Skeletal muscle satellite cell (primary cell): ENCODE results near the gene DIO3.
A peak's percentile ranks its signal among the peaks of the same experiment; 100 is the strongest.

Source experiments
- H3K27me3 ChIP-seq: 2 replicates; pipeline ENCODE4 v1.7.0; 2013; ENCODE audit warnings: low read length; ENCODE audit not compliant: control insufficient read depth, insufficient read depth
- H3K36me3 ChIP-seq: 2 replicates; pipeline ENCODE4 v1.7.0; 2013; ENCODE audit warnings: mild to moderate bottlenecking, control low read depth, low read length; ENCODE audit not compliant: insufficient read depth
- H3K4me1 ChIP-seq: 2 replicates; pipeline ENCODE4 v1.7.0; 2013; ENCODE audit warnings: low read length; ENCODE audit not compliant: control insufficient read depth, insufficient read depth
- H3K4me2 ChIP-seq: 2 replicates; pipeline ENCODE4 v1.7.0; 2013; ENCODE audit warnings: mild to moderate bottlenecking, low read length
- H3K4me3 ChIP-seq: 2 replicates; pipeline ENCODE4 v1.7.0; 2013; ENCODE audit warnings: low read length
- H3K9ac ChIP-seq: 2 replicates; pipeline ENCODE4 v1.7.0; 2013; ENCODE audit warnings: mild to moderate bottlenecking, low read depth, low read length, moderate library complexity
- H3K9me3 ChIP-seq: replicated peaks from 2 replicates; pipeline ENCODE4 v1.7.0; 2013; ENCODE audit warnings: mild to moderate bottlenecking, control low read depth, low read length

DIO3 gene

GRCh38 chr14:101578489-101578888 is 17.2 kb downstream of the DIO3 start:
- Histone ChIP-seq H3K4me1 (no peaks in the 10 kb centered on the region), H3K27me3 (peaks cover 4% of the 10 kb centered on the region), H3K4me2 (no peak overlapping the region), H3K36me3 (no peaks in the 10 kb centered on the region), H3K9me3 (no peaks in the 10 kb centered on the region), H3K9ac (no peak overlapping the region), H3K4me3 (no peak overlapping the region)

GRCh38 chr14:101579372-101580080 is 18.2 kb downstream of the DIO3 start:
- Histone ChIP-seq H3K4me1 (no peaks in the 10 kb centered on the region), H3K4me2 (no peak overlapping the region), H3K27me3 (peaks cover 4% of the 10 kb centered on the region)

GRCh38 chr14:101581806-101582205 is 20.5 kb downstream of the DIO3 start:
- H3K36me3 ChIP-seq: no peaks in the 10 kb centered on the region
- no peak overlapping the region for H3K9ac ChIP-seq
- H3K27me3 ChIP-seq: peaks cover 4% of the 10 kb centered on the region
- no peaks in the 10 kb centered on the region for H3K9me3 ChIP-seq
- no peak overlapping the region for H3K4me2 ChIP-seq
- no peak overlapping the region for H3K4me3 ChIP-seq
- no peaks in the 10 kb centered on the region for H3K4me1 ChIP-seq

More at GRCh38 chr14:101579372-101580080, 18.2 kb downstream of the DIO3 start:
- Histone ChIP-seq H3K4me3 (no peak overlapping the region), H3K9ac (no peak overlapping the region), H3K36me3 (no peaks in the 10 kb centered on the region), H3K9me3 (no peaks in the 10 kb centered on the region)

- no peak overlapping the region for H3K9ac ChIP-seq
- H3K27me3 ChIP-seq: no peaks in the 10 kb centered on the region
- no peak overlapping the region for H3K4me2 ChIP-seq
- H3K4me3 ChIP-seq: no peak overlapping the region
- no peaks in the 10 kb centered on the region for H3K4me1 ChIP-seq
- H3K36me3 ChIP-seq: no peaks in the 10 kb centered on the region
- H3K9me3 ChIP-seq: no peaks in the 10 kb centered on the region
These were observed 21.0 kb downstream of the DIO3 start for GRCh38 chr14:101582294-101582693.

GRCh38 chr14:101583006-101583714 is 21.9 kb downstream of the DIO3 start:
- H3K9ac ChIP-seq: no peak overlapping the region
- no peaks in the 10 kb centered on the region for H3K4me1 ChIP-seq
- H3K36me3 ChIP-seq: no peaks in the 10 kb centered on the region
- no peak overlapping the region for H3K4me2 ChIP-seq
- H3K27me3 ChIP-seq: no peaks in the 10 kb centered on the region
- no peak overlapping the region for H3K4me3 ChIP-seq
- no peaks in the 10 kb centered on the region for H3K9me3 ChIP-seq

- H3K9me3 ChIP-seq: no peaks in the 10 kb centered on the region
- no peak overlapping the region for H3K4me2 ChIP-seq
- no peaks in the 10 kb centered on the region for H3K36me3 ChIP-seq
- no peak overlapping the region for H3K4me3 ChIP-seq
- no peak overlapping the region for H3K9ac ChIP-seq
- no peaks in the 10 kb centered on the region for H3K4me1 ChIP-seq
- H3K27me3 ChIP-seq: no peaks in the 10 kb centered on the region
These were observed 22.4 kb downstream of the DIO3 start for GRCh38 chr14:101583715-101584054.

- peak overlapping the region; percentile 47 for H3K4me2 ChIP-seq
- H3K4me1 ChIP-seq: no peaks in the 10 kb centered on the region
- H3K27me3 ChIP-seq: no peaks in the 10 kb centered on the region
- H3K9me3 ChIP-seq: no peaks in the 10 kb centered on the region
- H3K9ac ChIP-seq: no peak overlapping the region
- no peak overlapping the region for H3K4me3 ChIP-seq
- H3K36me3 ChIP-seq: no peaks in the 10 kb centered on the region
These were observed 23.0 kb downstream of the DIO3 start for GRCh38 chr14:101584055-101584859.

GRCh38 chr14:101585211-101585610 is 23.9 kb downstream of the DIO3 start:
- H3K4me3 ChIP-seq: no peak overlapping the region
- no peak overlapping the region for H3K4me2 ChIP-seq
- H3K9ac ChIP-seq: no peak overlapping the region
- no peaks in the 10 kb centered on the region for H3K27me3 ChIP-seq
- no peaks in the 10 kb centered on the region for H3K4me1 ChIP-seq
- H3K9me3 ChIP-seq: no peaks in the 10 kb centered on the region
- H3K36me3 ChIP-seq: no peaks in the 10 kb centered on the region

GRCh38 chr14:101586531-101587430 is 25.5 kb downstream of the DIO3 start:
- Histone ChIP-seq H3K9ac (no peak overlapping the region), H3K27me3 (no peaks in the 10 kb centered on the region), H3K9me3 (no peaks in the 10 kb centered on the region), H3K36me3 (no peaks in the 10 kb centered on the region), H3K4me3 (no peak overlapping the region), H3K4me2 (no peak overlapping the region), H3K4me1 (no peaks in the 10 kb centered on the region)

- no peak overlapping the region for H3K4me2 ChIP-seq
- H3K9ac ChIP-seq: no peak overlapping the region
- no peaks in the 10 kb centered on the region for H3K9me3 ChIP-seq
- H3K4me3 ChIP-seq: no peak overlapping the region
- no peaks in the 10 kb centered on the region for H3K27me3 ChIP-seq
- no peaks in the 10 kb centered on the region for H3K4me1 ChIP-seq
- H3K36me3 ChIP-seq: no peaks in the 10 kb centered on the region
These were observed 26.2 kb downstream of the DIO3 start for GRCh38 chr14:101587441-101587911.
